Peyer's patch (tissue), 4 donors: ENCODE data around the gene RPS3. TPM values are rescaled to one million over a fixed set of nuclear protein-coding genes. Genes with fewer than 3 reads are reported as not detected.

Experiments used
- DNase-seq, 3 donors: peaks; one replicate each; pipeline ENCODE4 v3.0.0-alpha.2; 2017 to 2019
- H3K27ac ChIP-seq, 4 donors: fragments of 200-600 bp; sonication (generic); one replicate each; pipeline ENCODE4 v1.5.1; 2016 to 2019
- H3K27me3 ChIP-seq, 2 donors: fragments of 200-600 bp; sonication (generic); one replicate each; pipeline ENCODE4 v1.5.1; 2019
- H3K36me3 ChIP-seq, 3 donors: fragments of 200-600 bp; sonication (generic); one replicate each; pipeline ENCODE4 v1.5.1; 2016 to 2019
- H3K4me1 ChIP-seq, 4 donors: fragments of 200-600 bp; sonication (generic); one replicate each; pipeline ENCODE4 v1.5.1; 2016 to 2019
- H3K4me3 ChIP-seq, 4 donors: fragments of 200-600 bp; sonication (generic); 1 replicate in 3 of 4; 2 replicates in 1 of 4; pipeline ENCODE4 v1.5.1; 2016 to 2019; ENCODE audit warnings: mild to moderate bottlenecking in 1 of 4
- H3K9me3 ChIP-seq, 4 donors: fragments of 200-600 bp; sonication (generic); one replicate each; pipeline ENCODE4 v1.5.1; 2016 to 2019; ENCODE audit warnings: mild to moderate bottlenecking in 1 of 4
- CTCF ChIP-seq, 6 experiments: fragments of 450-650 bp in 4 of 6; fragments of 200-600 bp in 2 of 6; sonication (generic) in 1 of 6; IDR thresholded peaks; one replicate each; pipeline ENCODE4 v1.5.1; 2017 to 2019; ENCODE audit warnings: antibody characterized with exemption in 6 of 6, mild to moderate bottlenecking in 3 of 6, moderate library complexity in 1 of 6
- POLR2A ChIP-seq, 2 donors: fragments of 450-650 bp; IDR thresholded peaks; one replicate each; pipeline ENCODE4 v1.5.1; 2017; ENCODE audit warnings: antibody characterized with exemption in 2 of 2, mild to moderate bottlenecking in 2 of 2, moderate library complexity in 2 of 2
- total RNA-seq, 4 donors: library from RNA; depleted of rRNA; stranded (reverse); fragments of >200 nt; gene quantifications; one replicate each; pipeline ENCODE4 v1.1.0, GENCODE V29; 2016

Gene RPS3
- total RNA-seq, 4 donors from 2014 or later = 505 to 1,121 (median 614) TPM

GRCh38 chr11:75420224-75421034 is 21.1 kb downstream of the RPS3 start:
- no peak overlapping the region for H3K27ac ChIP-seq
- no peaks in the 10 kb centered on the region for H3K4me1 ChIP-seq
- no peak for DNase-seq
- H3K4me3 ChIP-seq = no peak overlapping the region
- H3K9me3 ChIP-seq = no peaks in the 10 kb centered on the region
- H3K27me3 ChIP-seq = no peaks in the 10 kb centered on the region
- H3K36me3 ChIP-seq = no peaks in the 10 kb centered on the region
- no peak for TF ChIP-seq POLR2A (IDR thresholded peaks at IDR 0.05)

- TF ChIP-seq CTCF (IDR thresholded peaks at IDR 0.05) (no peak), POLR2A (IDR thresholded peaks at IDR 0.05) (no peak)
- no peak for DNase-seq
- Histone ChIP-seq H3K36me3 (no peaks in the 10 kb centered on the region), H3K4me3 (no peak overlapping the region), H3K9me3 (no peaks in the 10 kb centered on the region), H3K27ac (no peak overlapping the region), H3K4me1 (no peaks in the 10 kb centered on the region), H3K27me3 (no peaks in the 10 kb centered on the region)
Measured at GRCh38 chr11:75421035-75421602, 21.8 kb downstream of the RPS3 start.

GRCh38 chr11:75421902-75422247 is 22.6 kb downstream of the RPS3 start:
- DNase-seq = no peak
- Histone ChIP-seq H3K9me3 (no peaks in the 10 kb centered on the region), H3K4me3 (no peak overlapping the region), H3K36me3 (no peaks in the 10 kb centered on the region), H3K27me3 (no peaks in the 10 kb centered on the region), H3K4me1 (no peaks in the 10 kb centered on the region), H3K27ac (no peak overlapping the region)
- TF ChIP-seq CTCF (IDR thresholded peaks at IDR 0.05) (no peak), POLR2A (IDR thresholded peaks at IDR 0.05) (no peak)

- peak in 1 of 3 donors; percentile 12 for DNase-seq
- Histone ChIP-seq H3K4me1 (no peaks in the 10 kb centered on the region), H3K4me3 (no peak overlapping the region), H3K9me3 (no peaks in the 10 kb centered on the region), H3K27me3 (no peaks in the 10 kb centered on the region), H3K36me3 (no peaks in the 10 kb centered on the region), H3K27ac (no peak overlapping the region)
- TF ChIP-seq POLR2A (IDR thresholded peaks at IDR 0.05) (no peak), CTCF (IDR thresholded peaks at IDR 0.05) (no peak)
Measured at GRCh38 chr11:75422248-75423231, 23.2 kb downstream of the RPS3 start.

- H3K36me3 ChIP-seq = no peaks in the 10 kb centered on the region
- TF ChIP-seq CTCF (IDR thresholded peaks at IDR 0.05) (no peak), POLR2A (IDR thresholded peaks at IDR 0.05) (no peak)
- H3K27ac ChIP-seq = no peak overlapping the region
- no peaks in the 10 kb centered on the region for H3K9me3 ChIP-seq
- no peaks in the 10 kb centered on the region for H3K27me3 ChIP-seq
- no peaks in the 10 kb centered on the region for H3K4me1 ChIP-seq
- H3K4me3 ChIP-seq = no peak overlapping the region
- DNase-seq = no peak
Measured at GRCh38 chr11:75423721-75424120, 24.4 kb downstream of the RPS3 start.
